Measurements from ENCODE around the gene ZFP62. TPM values are rescaled to one million over a fixed set of nuclear protein-coding genes. Genes with fewer than 3 reads are reported as not detected.
"Not testable (repeated sequence)": the region's sequence is repeated elsewhere in the genome, so short reads cannot be mapped to it uniquely, and the experiment has no call there.

The ZFP62 gene
- total and polyA plus RNA-seq, 5 donors, result 12.0 to 22.8 (median 20.1) TPM

DNA sequence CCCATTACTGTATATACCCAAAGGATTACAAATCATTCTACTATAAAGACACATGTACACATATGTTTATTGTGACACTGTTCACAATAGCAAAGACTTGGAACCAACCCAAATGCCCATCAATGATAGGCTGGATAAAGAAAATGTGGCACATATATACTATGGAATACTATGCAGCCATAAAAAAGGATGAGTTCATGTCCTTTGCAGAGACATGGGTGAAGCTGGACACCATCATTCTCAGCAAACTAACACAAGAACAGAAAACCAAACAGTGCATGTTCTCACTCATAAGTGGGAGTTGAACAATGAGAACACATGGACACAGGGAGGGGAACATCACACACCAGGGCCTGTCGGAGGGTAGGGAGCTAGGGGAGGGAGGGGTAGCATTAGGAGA is 34.3 kb upstream of the ZFP62 start:
- H3K27me3 ChIP-seq (ENCODE audit: control insufficient read depth, insufficient read depth); H3K27ac ChIP-seq (ENCODE audit: low read length); H3K4me1 ChIP-seq (ENCODE audit: control insufficient read depth, insufficient read depth, low read length); ATAC-seq; intact Hi-C loops (cut with DNase I); H3K9me3 ChIP-seq (ENCODE audit: control insufficient read depth, low read length); DNase-seq; H3K4me3 ChIP-seq (ENCODE audit: low read length): not testable (repeated sequence)
- WGBS, result 97% methylated on average over 1 of the region's 1 CpG

GRCh38 chr5:180889381-180889780 is 28.3 kb upstream of the ZFP62 start:
- no peak for ATAC-seq
- DNase-seq, result no peak
- Histone ChIP-seq H3K4me1 (ENCODE audit: control insufficient read depth, insufficient read depth, low read length) (no peaks in the 10 kb centered on the region), H3K27me3 (ENCODE audit: control insufficient read depth, insufficient read depth) (no peaks in the 10 kb centered on the region), H3K4me3 (ENCODE audit: low read length) (no peak overlapping the region), H3K27ac (ENCODE audit: low read length) (no peak overlapping the region), H3K9me3 (ENCODE audit: control insufficient read depth, low read length) (no peaks in the 10 kb centered on the region)
- intact Hi-C loops (cut with DNase I), result no loop called here
- 67% methylated on average over 7 of the region's 7 CpGs for WGBS

GRCh38 chr5:180885845-180886529 is 24.9 kb upstream of the ZFP62 start:
- H3K4me3 ChIP-seq (ENCODE audit: low read length); H3K4me1 ChIP-seq (ENCODE audit: control insufficient read depth, insufficient read depth, low read length); intact Hi-C loops (cut with DNase I); H3K9me3 ChIP-seq (ENCODE audit: control insufficient read depth, low read length); H3K27me3 ChIP-seq (ENCODE audit: control insufficient read depth, insufficient read depth); ATAC-seq; H3K27ac ChIP-seq (ENCODE audit: low read length); DNase-seq: not testable (repeated sequence)
- 69% methylated on average over 11 of the region's 11 CpGs for WGBS

GRCh38 chr5:180875860-180876426 is 14.9 kb upstream of the ZFP62 start:
- H3K9me3 ChIP-seq (ENCODE audit: control insufficient read depth, low read length), result no peaks in the 10 kb centered on the region
- WGBS, result 71% methylated on average over 10 of the region's 10 CpGs
- H3K4me3 ChIP-seq (ENCODE audit: low read length), result no peak overlapping the region
- intact Hi-C loops (cut with DNase I), result loop anchor here in 1 of 4 donors (10.0 kb wide), 1 partner anchor 279 kb away; no protein-coding TSS in a partner anchor
- no peak for ATAC-seq
- H3K4me1 ChIP-seq (ENCODE audit: control insufficient read depth, insufficient read depth, low read length), result no peaks in the 10 kb centered on the region
- H3K27me3 ChIP-seq (ENCODE audit: control insufficient read depth, insufficient read depth), result no peaks in the 10 kb centered on the region
- no peak for DNase-seq
- H3K27ac ChIP-seq (ENCODE audit: low read length), result no peak overlapping the region

DNA sequence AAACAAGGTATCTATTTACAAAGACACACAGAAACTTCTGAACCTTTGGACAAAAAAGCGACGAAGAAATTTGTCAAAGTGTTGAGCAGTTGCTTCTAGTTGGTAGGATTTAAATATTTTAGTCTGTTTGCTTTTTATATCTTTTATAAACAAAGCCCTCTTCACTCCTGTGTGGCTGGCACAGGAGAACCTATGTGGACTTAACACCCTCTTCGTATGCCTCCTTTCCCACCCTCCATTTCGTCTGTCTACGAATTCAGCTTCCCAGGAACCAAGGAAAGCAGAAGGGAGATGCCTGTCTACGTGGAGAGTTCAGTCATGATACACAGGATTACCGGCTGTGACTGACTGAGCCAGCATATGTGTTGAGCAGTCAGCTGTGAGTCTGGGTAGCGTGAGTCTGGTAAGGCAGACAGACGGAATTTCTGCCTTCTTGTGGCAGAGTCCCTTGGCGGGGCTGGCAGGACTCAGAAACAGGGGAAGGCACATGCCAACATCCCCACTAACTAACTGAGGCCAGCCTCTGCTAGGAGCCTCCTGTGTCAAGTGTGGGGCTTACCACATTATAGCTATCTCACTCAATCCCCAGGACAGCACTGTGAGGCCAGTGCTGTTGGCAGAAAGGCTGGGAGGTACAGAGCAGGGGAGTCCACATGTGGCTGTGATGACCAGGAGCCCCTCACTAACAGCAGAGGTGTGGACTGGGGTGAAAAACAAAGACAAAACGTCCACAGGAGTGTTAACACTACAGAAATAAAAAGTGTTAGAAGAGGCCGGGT is 13.9 kb upstream of the ZFP62 start:
- intact Hi-C loops (cut with DNase I), result loop anchor here in 1 of 4 donors (10.0 kb wide), 1 partner anchor 280 kb away; no protein-coding TSS in a partner anchor
- no peaks in the 10 kb centered on the region for H3K27me3 ChIP-seq (ENCODE audit: control insufficient read depth, insufficient read depth)
- H3K9me3 ChIP-seq (ENCODE audit: control insufficient read depth, low read length), result no peaks in the 10 kb centered on the region
- H3K27ac ChIP-seq (ENCODE audit: low read length), result no peak overlapping the region
- H3K4me3 ChIP-seq (ENCODE audit: low read length), result no peak overlapping the region
- DNase-seq (no peak), ATAC-seq (no peak)
- H3K4me1 ChIP-seq (ENCODE audit: control insufficient read depth, insufficient read depth, low read length), result peaks cover 1% of the 10 kb centered on the region
- WGBS, result 80% methylated on average over 12 of the region's 12 CpGs

- intact Hi-C loops (cut with DNase I), result loop anchor here in 1 of 4 donors (10.0 kb wide), 1 partner anchor 281 kb away; no protein-coding TSS in a partner anchor
- Histone ChIP-seq H3K27ac (ENCODE audit: low read length) (no peak overlapping the region), H3K4me1 (ENCODE audit: control insufficient read depth, insufficient read depth, low read length) (peaks cover 2% of the 10 kb centered on the region), H3K9me3 (ENCODE audit: control insufficient read depth, low read length) (no peaks in the 10 kb centered on the region), H3K4me3 (ENCODE audit: low read length) (no peak overlapping the region), H3K27me3 (ENCODE audit: control insufficient read depth, insufficient read depth) (no peaks in the 10 kb centered on the region)
- 70% methylated on average over 13 of the region's 13 CpGs for WGBS
- no peak for DNase-seq
- peak in 1 of 2 donors; percentile 36 for ATAC-seq
Measured at GRCh38 chr5:180873615-180874520, 12.8 kb upstream of the ZFP62 start.

GRCh38 chr5:180872419-180872818 is 11.3 kb upstream of the ZFP62 start:
- intact Hi-C loops (cut with DNase I), result loop anchor here in 1 of 4 donors (10.0 kb wide), 1 partner anchor 282 kb away; no protein-coding TSS in a partner anchor
- no peak overlapping the region for H3K27ac ChIP-seq (ENCODE audit: low read length)
- DNase-seq (peak in 1 of 3 donors; percentile 50), ATAC-seq (no peak)
- 82% methylated on average over 9 of the region's 9 CpGs for WGBS
- H3K9me3 ChIP-seq (ENCODE audit: control insufficient read depth, low read length), result no peaks in the 10 kb centered on the region
- no peaks in the 10 kb centered on the region for H3K27me3 ChIP-seq (ENCODE audit: control insufficient read depth, insufficient read depth)
- no peak overlapping the region for H3K4me3 ChIP-seq (ENCODE audit: low read length)
- peaks cover 2% of the 10 kb centered on the region for H3K4me1 ChIP-seq (ENCODE audit: control insufficient read depth, insufficient read depth, low read length)

DNA sequence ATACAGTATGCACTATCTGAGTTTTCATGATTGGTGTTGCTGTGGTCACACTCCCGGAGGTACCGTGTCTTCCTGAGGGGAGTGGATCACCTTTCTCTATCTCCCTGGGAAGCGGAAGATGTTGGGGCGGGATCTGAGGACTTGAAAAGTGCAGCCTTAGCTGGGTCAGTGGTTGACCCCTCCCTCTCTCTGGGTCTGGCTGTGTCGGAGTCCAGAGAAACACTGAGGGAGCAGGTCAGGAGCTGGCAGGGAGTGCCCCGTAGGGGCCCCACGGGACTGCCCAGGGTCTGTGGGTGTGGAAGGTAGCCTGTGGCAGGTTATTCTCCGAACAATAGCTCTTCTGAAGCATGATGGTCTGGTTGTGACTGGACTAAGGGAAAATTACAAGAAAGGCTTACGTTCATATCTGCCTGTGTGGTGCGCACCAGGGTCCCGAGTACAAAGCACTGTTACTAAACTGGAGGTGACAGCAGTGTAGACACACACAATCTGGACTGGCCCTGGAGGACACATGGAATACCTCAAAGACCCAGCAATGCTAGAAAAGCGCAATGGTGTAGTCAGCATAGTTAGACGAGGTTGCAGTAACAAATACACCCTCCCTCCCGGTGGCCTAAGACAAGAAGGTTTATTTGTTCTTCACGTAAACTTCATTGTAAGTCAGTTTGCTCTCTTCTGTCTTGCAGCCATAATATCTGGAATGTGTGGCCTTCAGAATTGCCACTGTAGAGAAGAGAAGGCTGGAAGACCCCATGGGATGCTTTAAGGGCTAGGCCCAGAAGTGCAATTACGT is 9.4 kb upstream of the ZFP62 start:
- Histone ChIP-seq H3K4me3 (ENCODE audit: low read length) (no peak overlapping the region), H3K9me3 (ENCODE audit: control insufficient read depth, low read length) (no peaks in the 10 kb centered on the region), H3K4me1 (ENCODE audit: control insufficient read depth, insufficient read depth, low read length) (peaks cover 2% of the 10 kb centered on the region), H3K27ac (ENCODE audit: low read length) (no peak overlapping the region), H3K27me3 (ENCODE audit: control insufficient read depth, insufficient read depth) (no peaks in the 10 kb centered on the region)
- 72% methylated on average over 16 of the region's 16 CpGs for WGBS
- DNase-seq, result no peak
- no peak for ATAC-seq
- intact Hi-C loops (cut with DNase I), result loop anchor here in 1 of 4 donors (10.0 kb wide), 1 partner anchor 284 kb away; no protein-coding TSS in a partner anchor

DNA sequence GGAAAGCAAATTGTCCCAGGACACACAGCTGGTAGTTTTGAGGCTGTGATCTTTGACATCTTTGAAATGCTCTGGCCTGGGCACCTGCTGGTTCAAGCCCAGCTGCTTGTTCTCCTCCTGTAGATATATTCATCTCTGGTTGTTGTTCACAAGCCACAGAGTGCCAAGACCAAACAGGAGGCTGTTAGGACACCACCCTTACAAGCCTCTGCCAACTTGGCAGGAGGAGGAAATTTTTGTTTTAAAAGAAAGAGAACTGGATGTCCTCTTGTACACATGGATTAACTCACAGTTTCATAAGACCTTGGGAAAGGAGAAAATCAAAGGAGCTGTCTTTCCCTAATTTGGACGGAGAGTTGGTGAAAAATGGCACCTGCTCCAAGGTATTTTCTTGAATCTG is 8.5 kb upstream of the ZFP62 start:
- intact Hi-C loops (cut with DNase I), result loop anchor here (5.0 to 10.0 kb wide), 4 partner anchors 65 to 305 kb away; partner anchors contain the start of gene MGAT1 (in 1 of the 4)
- Histone ChIP-seq H3K4me1 (ENCODE audit: control insufficient read depth, insufficient read depth, low read length) (peaks cover 2% of the 10 kb centered on the region), H3K27ac (ENCODE audit: low read length) (no peak overlapping the region), H3K4me3 (ENCODE audit: low read length) (no peak overlapping the region), H3K9me3 (ENCODE audit: control insufficient read depth, low read length) (no peaks in the 10 kb centered on the region), H3K27me3 (ENCODE audit: control insufficient read depth, insufficient read depth) (no peaks in the 10 kb centered on the region)
- WGBS, result 69% methylated on average over 1 of the region's 1 CpG
- DNase-seq (no peak), ATAC-seq (peak; percentile 14 to 30)
